A673 (cell line): ENCODE measurements around the gene TMEM236.

ENCODE experiments used
- CTCF ChIP-seq: fragments of 300-800, 200-600 bp; sonication (generic); conservative IDR thresholded peaks from 2 replicates; pipeline ENCODE4 v1.5.1; 2017; ENCODE audit warnings: low read depth, mild to moderate bottlenecking, antibody characterized with exemption, low read length, moderate library complexity, mixed read lengths
- EZH2 ChIP-seq: fragments of 200-600 bp; sonication (generic); IDR thresholded peaks from 2 replicates; pipeline ENCODE4 v1.6.1; 2017; ENCODE audit warnings: borderline replicate concordance, low read depth, mild to moderate bottlenecking, mixed read lengths, antibody characterized with exemption, low read length; ENCODE audit not compliant: poor library complexity, severe bottlenecking

- TF ChIP-seq CTCF (no peak), EZH2 (no peak)
Measured at GRCh38 chr10:17811146-17811865, 59.3 kb downstream of the TMEM236 start.
